HG03103 (cell line): ENCODE results near the gene RUNX3.

Source experiments
- ATAC-seq: cut with Tn5 transposase; IDR thresholded peaks from one replicate; pipeline ENCODE4 v1.9.1; 2021; ENCODE audit warnings: low read depth; ENCODE audit not compliant: unreplicated experiment

Gene RUNX3

GRCh38 chr1:24903955-24904730, 25.9 kb downstream of the RUNX3 start:
- ATAC-seq = no peak

DNA sequence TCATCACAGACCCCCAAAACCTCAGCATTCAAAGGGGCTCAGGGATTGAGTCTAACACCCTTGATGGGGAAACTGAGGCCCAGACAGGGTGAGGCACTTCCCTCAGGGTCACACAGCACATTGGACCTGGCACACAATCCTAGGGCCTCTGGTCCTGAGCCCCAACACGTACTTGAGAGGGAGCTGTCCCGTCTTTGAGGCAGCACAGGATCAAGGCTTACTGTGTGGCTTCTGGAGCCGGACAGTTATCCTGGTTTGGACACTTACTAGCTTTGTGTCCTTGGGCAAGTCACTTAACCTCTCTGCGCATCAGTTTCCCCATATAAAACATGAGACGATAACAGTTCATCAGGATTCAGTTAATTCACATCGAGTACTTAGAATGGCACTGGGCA, 26.5 kb downstream of the RUNX3 start:
- no peak for ATAC-seq

GRCh38 chr1:24903011-24903461, 27.0 kb downstream of the RUNX3 start:
- no peak for ATAC-seq

DNA sequence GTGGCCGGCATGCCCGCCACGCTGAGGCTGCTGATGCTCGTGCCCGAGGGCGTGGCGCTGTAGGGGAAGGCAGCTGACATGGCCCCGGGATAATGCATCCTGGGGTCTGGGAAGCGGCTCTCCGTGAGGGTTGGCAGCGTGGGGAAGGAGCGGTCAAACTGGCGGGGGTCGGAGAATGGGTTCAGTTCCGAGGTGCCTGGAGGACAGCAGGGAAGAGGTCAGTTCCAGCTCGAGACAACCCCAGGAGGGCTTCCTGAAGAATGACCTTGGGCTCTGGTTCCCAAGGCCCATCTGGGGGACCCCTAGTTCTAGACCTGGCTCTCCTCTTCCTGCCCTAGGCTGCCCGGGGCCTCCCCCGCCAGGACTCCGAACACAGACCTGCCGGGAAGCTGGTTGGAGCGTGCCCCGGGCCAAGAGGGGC, 27.6 kb downstream of the RUNX3 start:
- no peak for ATAC-seq

- no peak for ATAC-seq
These were observed 28.1 kb downstream of the RUNX3 start for GRCh38 chr1:24901791-24902470.

DNA sequence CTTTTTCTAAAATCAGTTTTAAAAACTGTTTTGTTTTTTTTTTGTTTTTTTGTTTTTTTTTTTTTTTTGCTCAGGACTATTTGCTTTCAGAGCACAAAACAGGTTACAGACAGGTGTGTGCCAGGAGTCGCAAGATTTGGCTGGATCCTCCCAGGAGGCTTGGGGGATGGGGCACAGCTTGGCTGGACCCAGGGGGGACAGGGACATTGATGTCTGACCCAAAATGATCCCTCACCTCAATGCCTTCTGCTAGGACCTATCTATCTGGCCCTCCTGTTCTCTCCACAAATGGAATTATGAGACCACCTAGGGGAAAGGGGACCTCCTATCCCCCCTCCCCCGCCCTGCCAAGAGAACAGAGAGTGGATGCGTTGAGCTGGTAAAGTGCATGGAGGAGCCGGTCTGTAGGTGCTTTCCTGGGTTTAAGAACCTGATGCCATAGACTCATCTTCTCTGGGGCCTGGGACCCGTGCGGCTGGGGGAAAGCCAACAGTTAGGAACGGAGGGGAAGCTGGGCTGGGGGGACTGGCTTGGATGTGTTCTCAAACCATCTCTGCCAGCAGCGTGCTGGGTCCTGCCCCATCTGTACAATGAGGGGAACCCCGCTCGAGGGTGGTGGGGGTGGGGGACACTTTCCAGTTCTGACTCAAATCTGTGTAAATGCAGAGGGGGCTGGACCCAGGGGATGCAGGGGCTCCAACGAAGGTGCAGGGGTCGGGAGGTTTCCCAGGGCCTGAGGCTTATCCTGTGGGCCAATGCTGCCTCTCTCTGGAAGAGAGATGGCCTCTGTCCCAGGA, 28.9 kb downstream of the RUNX3 start:
- no peak for ATAC-seq

- no peak for ATAC-seq
These were observed 29.6 kb downstream of the RUNX3 start for GRCh38 chr1:24900486-24900849.

DNA sequence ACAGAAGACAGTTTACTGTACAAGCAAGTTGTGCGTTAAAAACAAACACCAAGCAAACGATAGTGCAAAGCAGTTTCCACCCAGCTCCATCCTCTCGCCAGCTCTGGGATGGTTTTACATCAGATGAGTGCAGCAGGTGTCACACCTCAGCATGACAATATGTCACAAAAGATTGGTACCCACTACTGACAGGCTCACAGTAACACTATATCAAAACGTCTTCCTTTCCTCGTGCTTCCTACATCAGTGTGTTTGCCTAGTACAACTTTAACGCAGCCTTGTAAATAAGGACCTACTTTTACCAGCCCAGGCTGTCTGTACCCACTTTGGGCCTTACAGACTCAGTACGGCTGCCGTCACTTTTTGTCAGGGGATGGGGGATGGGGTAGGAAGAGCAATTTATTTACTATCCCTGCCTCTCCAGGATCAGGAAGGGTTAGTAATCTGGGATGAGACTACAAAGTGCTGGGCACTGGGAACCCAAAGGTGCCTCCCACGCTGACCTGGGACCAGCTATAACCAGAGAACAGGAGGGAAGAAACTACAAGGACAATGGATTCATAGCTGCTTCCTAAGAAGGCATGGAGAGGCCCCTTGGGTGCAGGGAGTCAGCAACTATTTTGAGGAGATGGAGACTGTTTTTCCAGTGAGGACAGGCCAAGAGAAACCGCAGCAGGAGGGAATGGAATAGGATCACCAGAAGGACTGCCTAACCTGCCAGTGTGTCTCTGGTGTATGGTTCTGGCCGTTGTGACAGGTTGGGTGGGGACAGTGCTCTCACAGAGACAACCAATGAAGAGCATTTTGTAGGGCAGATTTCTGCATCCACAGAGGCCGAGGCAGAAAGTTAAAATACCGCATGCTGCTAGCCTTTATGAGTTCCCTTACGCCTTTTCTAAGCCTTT, 30.2 kb downstream of the RUNX3 start:
- ATAC-seq = no peak

GRCh38 chr1:24898909-24899439, 31.1 kb downstream of the RUNX3 start:
- ATAC-seq = no peak

DNA sequence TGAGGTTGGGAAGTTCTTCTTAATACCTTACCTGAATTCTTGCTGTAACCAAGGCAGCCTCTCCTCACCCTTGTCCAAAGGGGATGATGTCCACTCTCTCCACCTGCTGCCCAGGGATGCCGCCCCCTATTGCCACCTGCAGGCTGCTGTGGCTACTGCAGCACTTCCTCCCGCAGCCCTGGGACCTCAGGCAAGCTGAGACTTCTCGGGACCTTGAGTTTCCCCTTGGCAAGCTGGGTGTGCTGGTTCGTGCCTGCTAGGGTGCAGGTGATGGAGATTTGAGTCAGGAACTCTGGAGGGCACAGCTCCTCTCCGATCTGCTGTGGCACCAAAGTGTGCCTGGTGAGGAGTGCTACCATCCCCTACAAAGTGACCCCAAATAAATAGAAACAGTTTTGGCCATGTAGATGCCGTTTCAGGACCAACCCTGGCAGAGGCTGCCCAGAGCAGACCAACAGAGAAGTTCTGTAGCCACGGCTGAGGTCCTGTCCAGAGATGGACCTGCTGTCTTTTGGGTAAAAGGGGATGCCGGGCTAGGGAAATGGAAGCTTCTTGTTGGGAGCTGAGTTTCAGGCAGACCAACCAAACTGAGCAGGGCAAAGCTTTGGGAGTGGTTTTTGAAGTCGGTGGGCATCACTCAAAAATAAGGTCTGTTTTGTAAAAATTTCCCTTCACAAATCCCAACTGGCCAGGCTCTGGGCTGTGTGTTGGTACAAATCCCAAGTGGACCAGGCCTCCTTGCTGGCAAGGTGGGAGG, 31.7 kb downstream of the RUNX3 start:
- ATAC-seq = no peak

DNA sequence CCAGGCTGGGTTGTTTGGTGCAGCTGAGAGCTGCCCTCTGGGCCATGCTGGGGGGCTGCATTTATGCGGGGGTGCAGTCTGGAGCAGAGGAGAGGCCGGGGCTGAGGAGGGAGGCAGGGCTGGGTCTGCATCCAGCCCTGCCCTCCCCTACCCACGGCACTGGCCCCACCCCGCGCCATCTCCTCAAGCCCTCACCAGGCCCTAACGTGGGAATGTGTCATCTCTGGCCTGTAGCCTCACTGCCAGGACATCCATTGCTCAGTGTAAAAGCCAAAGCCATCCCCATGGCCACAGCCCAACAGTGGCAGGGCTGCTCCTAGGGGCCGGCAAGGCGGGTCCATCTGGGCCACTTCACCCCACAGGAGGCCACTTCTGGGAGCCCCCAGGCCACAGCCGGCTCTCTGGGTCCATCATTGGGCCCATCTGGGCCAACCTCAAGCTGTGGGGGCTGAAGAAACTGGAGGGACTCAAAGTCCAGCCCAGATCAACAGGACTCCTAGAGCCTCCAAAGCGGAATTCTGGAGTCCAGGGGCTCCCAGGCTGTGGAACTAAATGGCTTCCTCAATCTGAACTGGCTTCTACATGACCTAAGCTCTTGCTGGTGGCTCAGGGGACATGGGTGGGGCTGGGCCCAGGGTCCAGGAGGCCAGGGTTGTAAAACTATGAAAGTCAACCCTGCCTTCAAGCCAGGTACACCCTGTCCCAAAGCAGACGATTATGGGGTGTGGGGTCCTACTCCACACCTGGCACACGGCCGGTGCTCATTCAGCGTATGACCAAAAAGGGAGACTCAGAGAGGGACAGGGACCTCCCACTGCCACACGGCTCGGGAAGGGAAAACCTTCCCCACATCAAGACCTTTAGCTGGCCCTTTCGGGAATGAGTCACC, 32.6 kb downstream of the RUNX3 start:
- no peak for ATAC-seq

- no peak for ATAC-seq
These were observed 33.3 kb downstream of the RUNX3 start for GRCh38 chr1:24896596-24897262.

GRCh38 chr1:24896176-24896575, 33.9 kb downstream of the RUNX3 start:
- no peak for ATAC-seq

DNA sequence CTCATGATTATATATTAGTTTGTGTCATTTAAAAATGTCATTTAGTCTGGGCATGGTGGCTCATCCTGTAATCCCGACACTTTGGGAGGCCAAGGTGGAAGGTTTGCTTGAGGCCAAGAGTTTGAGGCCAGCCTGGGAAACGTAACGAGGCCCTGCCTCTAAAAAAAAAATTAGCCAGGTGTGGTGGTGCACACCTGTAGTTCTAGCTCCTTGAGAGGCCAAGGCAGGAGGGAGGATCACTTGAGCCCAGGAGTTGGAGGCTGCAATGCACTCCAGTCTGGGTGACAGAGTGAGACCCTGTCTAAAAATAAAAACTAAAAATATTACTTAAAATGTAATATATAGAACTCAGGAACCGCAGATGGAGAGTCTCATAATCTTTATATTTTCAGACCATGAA, 34.6 kb downstream of the RUNX3 start:
- no peak for ATAC-seq

DNA sequence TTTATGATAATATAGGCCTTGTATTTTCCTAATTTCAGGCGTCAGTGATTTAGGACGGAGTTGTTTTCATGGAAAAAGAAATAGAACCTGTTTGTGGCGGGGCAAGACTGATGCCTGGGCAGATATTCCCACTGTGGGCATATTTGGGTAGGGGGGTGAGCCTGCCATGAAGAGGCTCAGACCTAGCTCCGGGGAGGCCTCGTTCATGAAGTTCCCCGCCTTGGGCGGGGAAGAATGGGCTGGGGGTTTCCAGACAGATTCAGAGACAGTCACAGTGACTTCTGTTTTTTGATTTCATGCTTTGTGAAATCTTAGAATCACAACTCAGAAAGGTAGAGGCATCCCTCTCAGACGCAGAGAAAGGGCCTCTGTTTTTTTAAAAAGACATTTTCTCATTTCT, 36.1 kb downstream of the RUNX3 start:
- ATAC-seq = no peak

GRCh38 chr1:24893431-24893830, 36.6 kb downstream of the RUNX3 start:
- ATAC-seq = no peak

GRCh38 chr1:24892188-24893153, 37.6 kb downstream of the RUNX3 start:
- no peak for ATAC-seq
